HG03442 (cell line): ENCODE measurements around the gene GRID1.

Source experiments
- ATAC-seq: cut with Tn5 transposase; IDR thresholded peaks from one replicate; pipeline ENCODE4 v1.9.1; 2021; ENCODE audit warnings: mild to moderate bottlenecking, moderate library complexity; ENCODE audit not compliant: unreplicated experiment

GRID1 gene

GRCh38 chr10:86355571-86356038 lies 11.0 kb downstream of the GRID1 start:
- no peak for ATAC-seq

GRCh38 chr10:86354761-86355540 lies 11.6 kb downstream of the GRID1 start:
- ATAC-seq: peak; percentile 56

GRCh38 chr10:86353506-86354485 lies 12.8 kb downstream of the GRID1 start:
- no peak for ATAC-seq

- no peak for ATAC-seq
Measured at GRCh38 chr10:86350897-86351296, 15.7 kb downstream of the GRID1 start.

GRCh38 chr10:86349940-86350630 lies 16.5 kb downstream of the GRID1 start:
- no peak for ATAC-seq

GRCh38 chr10:86349474-86349873 lies 17.1 kb downstream of the GRID1 start:
- ATAC-seq: no peak

DNA sequence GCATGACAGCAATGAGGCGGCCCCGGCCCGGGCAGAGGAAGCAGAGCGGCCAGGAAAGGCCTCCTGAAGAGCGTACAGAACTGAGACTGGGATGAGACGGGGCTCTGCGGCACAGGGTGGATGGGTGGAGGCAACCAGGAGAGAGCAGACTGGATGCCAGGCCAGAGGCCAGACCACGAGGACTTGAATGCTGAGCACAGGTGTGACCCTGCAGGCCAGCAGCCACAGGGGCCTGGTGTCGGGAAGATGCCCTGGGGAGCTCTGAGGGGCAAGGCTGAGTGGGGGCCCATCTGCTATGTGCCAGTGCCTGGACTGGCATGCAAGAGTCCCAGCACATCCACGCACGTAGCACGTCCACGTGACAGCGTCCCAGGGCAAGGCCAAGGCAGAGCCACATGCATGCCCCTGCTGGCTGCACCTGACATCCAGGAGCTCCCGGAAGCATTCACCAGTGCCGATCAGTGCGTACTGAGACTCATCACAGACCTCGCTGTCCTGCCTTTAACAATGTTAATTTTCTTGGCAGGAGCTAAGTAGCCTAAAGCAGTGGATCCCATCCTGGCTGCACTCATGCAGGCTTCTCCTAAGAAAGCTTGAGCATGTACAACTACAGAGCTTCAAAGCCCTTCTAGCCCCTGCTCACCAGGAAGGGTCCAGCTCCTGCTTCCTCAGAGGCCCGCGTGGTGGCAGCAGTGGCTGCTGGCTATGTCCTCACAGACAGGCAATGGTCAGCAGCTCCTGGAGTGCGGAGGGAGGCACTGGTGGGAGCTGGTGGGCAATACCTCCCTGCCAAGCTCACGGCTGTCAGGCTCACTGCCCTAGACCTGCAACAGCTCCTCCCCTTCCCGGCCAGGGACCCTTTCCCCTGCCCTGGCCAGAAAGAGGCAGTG lies 18.0 kb downstream of the GRID1 start:
- ATAC-seq: no peak

GRCh38 chr10:86347856-86348255 lies 18.7 kb downstream of the GRID1 start:
- no peak for ATAC-seq

DNA sequence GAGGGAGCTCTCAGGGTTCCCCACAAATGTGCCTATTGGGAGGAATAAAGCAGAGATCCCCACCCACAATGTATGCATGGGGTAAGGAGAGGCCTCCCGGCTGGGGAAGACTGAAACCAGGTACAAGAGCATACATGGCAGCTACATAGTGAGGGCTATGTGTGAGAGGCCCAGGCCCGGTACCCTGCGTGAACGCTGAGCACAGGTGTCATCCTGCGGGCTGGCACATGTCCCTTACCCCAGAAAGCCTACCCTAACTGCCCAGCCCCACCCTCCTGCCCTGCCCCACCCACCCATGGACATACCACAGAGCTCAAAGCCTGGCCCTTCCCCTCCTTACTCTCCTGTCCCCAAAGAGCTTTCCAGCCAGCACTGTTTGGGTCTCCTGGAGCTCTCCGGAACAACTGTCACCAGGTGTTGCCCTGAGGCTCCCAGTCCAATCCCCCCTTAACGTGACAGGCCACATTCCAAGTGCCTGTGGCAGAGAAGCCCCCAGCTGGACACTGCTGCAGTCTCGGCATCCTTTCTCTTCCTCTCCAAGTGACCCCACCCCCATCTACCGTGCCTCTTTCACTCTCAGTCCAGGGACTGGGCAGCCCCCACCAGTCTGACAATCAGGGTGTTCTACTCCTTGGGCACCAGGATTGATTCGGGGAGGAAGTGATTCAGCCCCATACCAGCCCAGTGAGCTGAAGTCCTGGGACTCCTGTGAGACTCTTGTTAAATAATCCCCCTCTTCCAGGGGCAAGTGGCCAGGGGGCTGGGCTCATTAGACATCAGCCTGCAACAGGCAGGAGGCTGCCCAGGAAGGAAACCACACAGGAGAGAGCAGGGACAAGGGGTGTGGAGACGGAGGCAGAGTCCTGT lies 19.6 kb downstream of the GRID1 start:
- ATAC-seq: no peak

DNA sequence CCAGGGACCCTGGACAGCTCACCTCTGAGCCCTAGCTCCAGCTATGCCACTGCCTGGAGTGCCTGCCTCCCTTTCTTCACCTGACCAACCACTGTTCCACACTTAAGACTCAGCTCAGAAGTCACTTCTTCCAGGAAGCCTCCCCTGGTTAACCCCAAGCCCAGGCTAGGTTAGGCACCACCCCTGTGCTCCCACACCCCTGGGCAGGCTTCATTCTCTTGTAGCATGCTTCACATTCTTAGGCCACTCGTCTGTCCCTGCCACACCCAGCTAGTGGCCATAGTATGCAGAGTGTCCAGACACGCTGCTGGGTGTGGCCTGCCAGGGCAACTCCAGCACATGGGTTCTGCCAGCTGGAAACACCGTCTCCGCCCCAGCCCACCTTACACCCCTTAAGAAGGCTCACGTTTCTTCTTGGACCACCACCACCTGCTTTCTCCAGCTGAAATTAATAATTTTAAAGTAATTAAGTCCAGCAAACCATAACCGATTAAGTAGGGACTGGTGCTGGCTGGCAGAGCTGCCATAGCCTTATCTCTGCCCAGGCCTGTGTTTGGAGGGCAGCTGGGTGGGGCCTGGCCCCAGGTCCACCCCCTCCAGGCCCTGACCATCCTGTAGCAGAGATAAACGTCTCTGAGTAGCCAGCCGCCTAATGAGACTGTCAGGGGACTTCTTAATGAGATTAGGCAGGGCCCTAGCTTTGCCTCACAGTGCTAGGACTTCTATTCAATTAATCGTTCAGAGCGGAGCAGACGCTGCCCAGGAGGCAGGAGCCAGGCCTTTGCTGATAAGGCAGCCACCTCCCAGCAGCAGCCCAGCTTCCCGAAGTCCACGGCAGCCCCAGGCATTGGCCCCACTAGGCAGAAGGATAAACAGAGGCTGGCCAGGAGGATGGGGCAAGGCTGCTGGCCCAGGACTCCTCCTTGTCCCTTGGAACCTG lies 20.5 kb downstream of the GRID1 start:
- no peak for ATAC-seq

- ATAC-seq: no peak
Measured at GRCh38 chr10:86345296-86345858, 21.2 kb downstream of the GRID1 start.

DNA sequence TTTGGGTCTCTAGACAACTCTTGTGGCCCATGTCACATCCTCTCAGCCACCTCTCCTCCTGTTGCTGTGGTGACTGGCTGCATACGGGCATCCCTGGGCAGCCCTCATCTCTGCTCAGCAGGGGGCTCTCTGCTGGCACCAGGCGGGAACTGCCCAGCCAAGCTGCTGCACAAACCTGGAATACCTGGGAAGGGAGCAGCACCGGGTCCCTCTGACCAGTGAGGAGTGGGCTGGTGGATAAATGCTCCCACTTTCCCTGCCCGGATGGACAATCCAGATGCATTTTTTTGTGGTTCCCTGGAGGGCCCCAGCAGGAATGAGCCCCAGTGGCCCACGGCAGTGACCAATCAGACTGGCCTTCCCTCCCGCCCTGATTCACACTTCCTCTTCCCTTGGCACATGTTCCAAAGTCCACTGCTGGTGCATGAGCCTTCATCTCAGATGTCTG lies 21.9 kb downstream of the GRID1 start:
- no peak for ATAC-seq

DNA sequence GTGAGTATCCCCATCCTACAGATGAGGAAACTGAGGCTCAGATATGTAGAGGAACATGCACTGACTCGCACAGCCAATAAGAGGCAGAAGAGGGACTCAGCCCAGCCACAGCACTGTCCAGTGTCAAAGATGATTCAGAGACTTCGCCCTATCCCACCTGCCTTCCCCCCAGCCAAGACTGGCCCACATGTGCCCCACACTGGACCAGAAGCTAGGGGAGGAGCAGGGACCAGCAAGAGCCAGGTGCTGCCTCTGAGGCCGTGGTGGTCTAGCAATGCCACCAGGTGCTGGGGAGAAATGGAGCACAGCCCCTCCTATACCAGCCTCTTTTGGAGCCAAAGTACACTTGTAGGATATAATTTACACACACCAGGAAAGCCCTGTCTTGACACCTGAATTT lies 22.3 kb downstream of the GRID1 start:
- no peak for ATAC-seq

- no peak for ATAC-seq
Measured at GRCh38 chr10:86343761-86344160, 22.8 kb downstream of the GRID1 start.

- no peak for ATAC-seq
Measured at GRCh38 chr10:86342111-86342863, 24.3 kb downstream of the GRID1 start.

GRCh38 chr10:86341361-86341811 lies 25.2 kb downstream of the GRID1 start:
- ATAC-seq: no peak

GRCh38 chr10:86340991-86341260 lies 25.7 kb downstream of the GRID1 start:
- ATAC-seq: no peak
